Omental fat pad (tissue), 4 donors: ENCODE data around the gene PHEX. TPM values are rescaled to one million over a fixed set of nuclear protein-coding genes. Genes with fewer than 3 reads are reported as not detected.
"Not testable (repeated sequence)": the region's sequence is repeated elsewhere in the genome, so short reads cannot be mapped to it uniquely, and the experiment has no call there.

Source experiments
- ATAC-seq: fragments of 150-250 bp; one replicate; pipeline ENCODE4 v1.9.1; 2016; ENCODE audit warnings: mild to moderate bottlenecking, moderate library complexity; ENCODE audit not compliant: low FRiP score
- DNase-seq: peaks from one replicate; pipeline ENCODE4 v3.0.0-alpha.2; 2019; ENCODE audit warnings: low spot score
- total RNA-seq, 4 donors: library from RNA; depleted of rRNA; stranded (reverse); fragments of >200 nt; gene quantifications; one replicate each; pipeline ENCODE4 v1.1.0, GENCODE V29; 2016
- TF ChIP-seq, protein P1 (sequence below), 3 donors: fragments of 450-650 bp; IDR thresholded peaks; one replicate each; pipeline ENCODE4 v1.5.1; 2016 to 2017; ENCODE audit warnings: antibody characterized with exemption in 3 of 3, mild to moderate bottlenecking in 3 of 3, moderate library complexity in 2 of 3

Gene PHEX
- total RNA-seq, 4 donors from 2014 or later: 0.06 to 0.24 (median 0.09) TPM; not detected in 1

- ATAC-seq: no peak
These were observed 241.7 kb downstream of the PHEX start for GRCh38 chrX:22273714-22274317.

DNA sequence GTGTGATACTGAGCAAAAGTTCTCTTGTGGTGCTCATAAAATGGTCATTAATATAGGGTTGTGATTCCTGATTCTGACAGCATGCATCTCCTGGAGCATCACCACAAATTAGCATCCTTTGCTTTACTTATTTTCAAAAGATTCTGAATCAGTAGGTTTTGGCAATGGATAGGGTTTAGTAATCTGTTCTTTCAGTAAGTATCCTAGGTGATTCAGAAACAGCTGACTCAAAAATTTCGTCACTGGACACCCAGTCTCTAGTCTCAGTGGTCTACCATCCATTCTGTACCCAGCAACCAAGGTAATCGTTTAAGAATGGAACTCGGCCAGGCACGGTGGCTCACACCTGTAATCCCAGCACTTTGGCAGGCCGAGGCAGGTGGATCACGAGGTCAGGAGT lies 244.7 kb downstream of the PHEX start:
- DNase-seq (no peak), ATAC-seq (no peak)
- TF ChIP-seq, protein P1, sequence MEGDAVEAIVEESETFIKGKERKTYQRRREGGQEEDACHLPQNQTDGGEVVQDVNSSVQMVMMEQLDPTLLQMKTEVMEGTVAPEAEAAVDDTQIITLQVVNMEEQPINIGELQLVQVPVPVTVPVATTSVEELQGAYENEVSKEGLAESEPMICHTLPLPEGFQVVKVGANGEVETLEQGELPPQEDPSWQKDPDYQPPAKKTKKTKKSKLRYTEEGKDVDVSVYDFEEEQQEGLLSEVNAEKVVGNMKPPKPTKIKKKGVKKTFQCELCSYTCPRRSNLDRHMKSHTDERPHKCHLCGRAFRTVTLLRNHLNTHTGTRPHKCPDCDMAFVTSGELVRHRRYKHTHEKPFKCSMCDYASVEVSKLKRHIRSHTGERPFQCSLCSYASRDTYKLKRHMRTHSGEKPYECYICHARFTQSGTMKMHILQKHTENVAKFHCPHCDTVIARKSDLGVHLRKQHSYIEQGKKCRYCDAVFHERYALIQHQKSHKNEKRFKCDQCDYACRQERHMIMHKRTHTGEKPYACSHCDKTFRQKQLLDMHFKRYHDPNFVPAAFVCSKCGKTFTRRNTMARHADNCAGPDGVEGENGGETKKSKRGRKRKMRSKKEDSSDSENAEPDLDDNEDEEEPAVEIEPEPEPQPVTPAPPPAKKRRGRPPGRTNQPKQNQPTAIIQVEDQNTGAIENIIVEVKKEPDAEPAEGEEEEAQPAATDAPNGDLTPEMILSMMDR (IDR thresholded peaks at IDR 0.05): no peak

More at GRCh38 chrX:22273714-22274317, 241.7 kb downstream of the PHEX start:
- TF ChIP-seq, protein P1 (IDR thresholded peaks at IDR 0.05): no peak
- DNase-seq: no peak

DNA sequence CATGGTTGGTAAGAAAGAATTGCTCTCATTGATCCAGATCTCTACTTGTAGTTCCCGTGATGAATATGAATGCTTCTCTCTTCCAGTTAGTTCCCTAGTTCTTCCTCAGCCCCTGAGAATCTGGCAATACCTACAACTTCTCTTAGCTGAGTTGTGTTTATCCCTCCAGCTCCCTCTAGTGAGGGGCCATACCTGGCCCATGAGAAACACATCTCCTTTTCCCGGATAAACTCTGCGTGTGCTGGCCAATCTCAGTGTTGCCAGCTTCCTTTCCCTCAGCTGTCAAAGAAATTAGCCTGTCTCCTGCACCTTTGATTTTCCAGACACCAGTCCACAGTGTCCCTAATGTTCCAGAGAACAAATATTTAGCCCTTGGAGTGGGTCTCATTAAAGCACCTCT lies 246.2 kb downstream of the PHEX start:
- no peak for DNase-seq
- ATAC-seq: no peak
- TF ChIP-seq, protein P1 (IDR thresholded peaks at IDR 0.05): no peak

- not testable (repeated sequence) for ATAC-seq, DNase-seq
These were observed 257.1 kb downstream of the PHEX start for GRCh38 chrX:22289209-22289608.

DNA sequence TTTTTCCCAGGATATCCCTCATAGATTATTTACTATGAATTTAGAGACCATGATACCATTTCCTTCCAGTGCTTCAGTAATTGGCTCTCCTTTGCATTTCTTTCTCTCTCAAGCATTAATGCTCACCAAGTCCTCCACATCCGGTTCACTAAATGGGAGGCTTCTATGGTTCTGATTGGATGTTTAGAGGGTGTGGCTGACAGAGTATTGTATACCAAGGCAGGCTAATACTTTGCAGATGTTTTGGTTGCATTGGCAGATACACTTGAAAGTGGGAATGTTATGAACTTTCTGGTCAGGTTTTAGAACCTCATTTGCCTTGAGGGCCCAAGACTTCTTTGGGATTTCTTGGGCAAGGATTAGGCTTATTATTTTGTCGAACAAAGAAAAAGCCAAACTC lies 264.7 kb downstream of the PHEX start:
- no peak for ATAC-seq
- DNase-seq: no peak
- TF ChIP-seq, protein P1 (IDR thresholded peaks at IDR 0.05): no peak

DNA sequence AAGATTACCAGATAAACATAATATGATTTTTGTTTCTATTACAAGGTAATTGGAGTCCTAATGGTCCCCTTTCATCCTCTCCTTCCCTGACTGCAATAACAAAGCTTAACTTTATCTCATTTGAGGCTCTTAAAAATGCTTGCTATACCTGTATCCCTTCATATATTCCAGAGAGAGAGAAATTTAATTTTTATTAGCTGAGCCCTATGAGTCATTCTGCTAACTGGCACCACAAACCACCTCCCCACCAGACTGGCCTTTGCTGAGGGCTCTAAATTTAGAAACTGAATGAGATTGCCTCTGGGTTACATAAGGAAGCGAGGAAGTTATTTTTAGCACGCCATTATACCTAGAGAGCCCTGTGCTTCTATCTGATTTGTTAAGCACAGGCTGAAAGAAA lies 268.0 kb downstream of the PHEX start:
- DNase-seq (no peak), ATAC-seq (no peak)
- TF ChIP-seq, protein P1 (IDR thresholded peaks at IDR 0.05): no peak

Other genes with a start within 250 kb of the PHEX start
- 10 to 100 TPM in 2 of 4 donors, 1 to 10 TPM in 2; 7.4 to 12.5 (median 9.2) TPM for gene MBTPS2, start 192.7 kb upstream of the PHEX start, total RNA-seq
- 1 to 10 TPM; 2.3 to 3.0 (median 2.7) TPM for gene YY2, start 176.3 kb upstream of the PHEX start, total RNA-seq
- gene SMS, start 91.6 kb upstream of the PHEX start, total RNA-seq: 10 to 100 TPM; 38.1 to 46.5 (median 40.6) TPM
- not detected for gene CBLL2, start 240.6 kb downstream of the PHEX start, total RNA-seq